OCI-LY1 (cell line): ENCODE data around the gene RAD51B.

Experiments used
- EZH2 ChIP-seq: fragments of 200-600 bp; sonication (generic), shearing (Covaris generic); IDR thresholded peaks from 2 replicates; pipeline ENCODE4 v1.8.0; 2017; ENCODE audit warnings: borderline replicate concordance, mixed run types, mild to moderate bottlenecking, antibody characterized with exemption, low read length, moderate library complexity, mixed read lengths
- TF ChIP-seq, protein P1 (sequence below): fragments of 200-600 bp; sonication (generic), shearing (Covaris generic); IDR thresholded peaks from 2 replicates; pipeline ENCODE4 v1.5.1; 2017; ENCODE audit warnings: mild to moderate bottlenecking, antibody characterized with exemption, low read length, moderate library complexity, mixed read lengths

DNA sequence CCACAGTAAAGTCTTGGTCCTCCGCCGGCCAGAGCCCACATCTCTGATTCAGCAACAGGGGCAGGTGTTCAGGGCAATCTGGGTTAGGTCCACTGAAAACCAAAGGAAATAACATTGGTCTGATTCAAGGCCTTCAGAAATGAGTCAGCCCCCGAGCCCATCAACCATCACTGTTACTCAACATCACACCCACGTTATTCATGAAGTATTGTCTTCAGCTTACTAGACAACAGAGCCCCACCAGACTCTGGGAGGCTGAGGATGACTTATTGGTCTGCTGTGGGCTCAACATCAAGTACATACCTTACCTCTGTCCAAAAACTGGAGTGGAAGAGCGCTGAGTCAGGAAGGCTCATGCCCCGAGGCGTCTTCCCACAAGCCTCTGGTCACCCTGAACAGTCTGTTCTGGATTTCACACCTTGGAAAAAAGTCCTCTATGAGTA, 875.8 kb downstream of the RAD51B start:
- TF ChIP-seq, protein P1, sequence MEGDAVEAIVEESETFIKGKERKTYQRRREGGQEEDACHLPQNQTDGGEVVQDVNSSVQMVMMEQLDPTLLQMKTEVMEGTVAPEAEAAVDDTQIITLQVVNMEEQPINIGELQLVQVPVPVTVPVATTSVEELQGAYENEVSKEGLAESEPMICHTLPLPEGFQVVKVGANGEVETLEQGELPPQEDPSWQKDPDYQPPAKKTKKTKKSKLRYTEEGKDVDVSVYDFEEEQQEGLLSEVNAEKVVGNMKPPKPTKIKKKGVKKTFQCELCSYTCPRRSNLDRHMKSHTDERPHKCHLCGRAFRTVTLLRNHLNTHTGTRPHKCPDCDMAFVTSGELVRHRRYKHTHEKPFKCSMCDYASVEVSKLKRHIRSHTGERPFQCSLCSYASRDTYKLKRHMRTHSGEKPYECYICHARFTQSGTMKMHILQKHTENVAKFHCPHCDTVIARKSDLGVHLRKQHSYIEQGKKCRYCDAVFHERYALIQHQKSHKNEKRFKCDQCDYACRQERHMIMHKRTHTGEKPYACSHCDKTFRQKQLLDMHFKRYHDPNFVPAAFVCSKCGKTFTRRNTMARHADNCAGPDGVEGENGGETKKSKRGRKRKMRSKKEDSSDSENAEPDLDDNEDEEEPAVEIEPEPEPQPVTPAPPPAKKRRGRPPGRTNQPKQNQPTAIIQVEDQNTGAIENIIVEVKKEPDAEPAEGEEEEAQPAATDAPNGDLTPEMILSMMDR: no peak
- TF ChIP-seq EZH2: no peak
